WTC11 (cell line): ENCODE data around the gene ENO3. TPM values are rescaled to one million over a fixed set of nuclear protein-coding genes. Genes with fewer than 3 reads are reported as not detected.

ENCODE experiments used
- ATAC-seq: fragments of 200-7000 bp; cut with Tn5 transposase; 2 replicates; pipeline ENCODE4 v1.10.0; 2021; ENCODE audit warnings: mild to moderate bottlenecking, moderate library complexity
- CTCF ChIA-PET: fragments of 300-600 bp; sonication (Branson Sonifier 250); formaldehyde crosslinking; loops from one replicate; lab custom pipeline; 2021; ENCODE audit warnings: antibody characterized with exemption; lab: Charles Lee
- POLR2A ChIA-PET: fragments of 350-600 bp; sonication (Branson Sonifier 250); formaldehyde crosslinking; loops from one replicate; lab custom pipeline; 2021; ENCODE audit warnings: antibody characterized with exemption; lab: Charles Lee
- DNase-seq: peaks from one replicate; pipeline ENCODE4 v3.0.0; 2021; ENCODE audit warnings: low spot score
- H3K27ac Mint-ChIP-seq: 2 replicates; pipeline ENCODE4 v1.8.0; 2021; ENCODE audit warnings: mixed read lengths
- H3K27me3 Mint-ChIP-seq: 2 replicates; pipeline ENCODE4 v1.8.0; 2021; ENCODE audit warnings: low read depth, mild to moderate bottlenecking, moderate library complexity, mixed read lengths
- H3K36me3 Mint-ChIP-seq: 2 replicates; pipeline ENCODE4 v1.8.0; 2021; ENCODE audit warnings: mixed read lengths
- H3K4me1 Mint-ChIP-seq: 2 replicates; pipeline ENCODE4 v1.8.0; 2022; ENCODE audit warnings: mixed read lengths
- H3K4me3 Mint-ChIP-seq: 2 replicates; pipeline ENCODE4 v1.8.0; 2021; ENCODE audit warnings: mild to moderate bottlenecking, moderate library complexity, mixed read lengths
- H3K9me3 Mint-ChIP-seq: 2 replicates; pipeline ENCODE4 v1.8.0; 2021; ENCODE audit warnings: mixed read lengths
- ETV6 ChIP-seq: sonication (generic); formaldehyde crosslinking; IDR thresholded peaks from 2 replicates; pipeline ENCODE4 v1.8.1; 2022; ENCODE audit warnings: mild to moderate bottlenecking, missing genetic modification reagents
- GABPB1 ChIP-seq: sonication (generic); formaldehyde crosslinking; IDR thresholded peaks from 2 replicates; pipeline ENCODE4 v1.8.1; 2023; ENCODE audit warnings: mild to moderate bottlenecking, missing genetic modification reagents
- MYBL2 ChIP-seq: sonication (generic); formaldehyde crosslinking; IDR thresholded peaks from 2 replicates; pipeline ENCODE4 v1.8.1; 2023; ENCODE audit warnings: mild to moderate bottlenecking, moderate library complexity, missing genetic modification reagents
- NFE2L1 ChIP-seq: sonication (generic); formaldehyde crosslinking; IDR thresholded peaks from 2 replicates; pipeline ENCODE4 v1.8.1; 2023; ENCODE audit warnings: missing genetic modification reagents
- NFYB ChIP-seq: sonication (generic); formaldehyde crosslinking; conservative IDR thresholded peaks from 2 replicates; pipeline ENCODE4 v1.8.0; 2022; ENCODE audit warnings: low read depth, missing genetic modification reagents
- SMAD3 ChIP-seq: sonication (generic); formaldehyde crosslinking; IDR thresholded peaks from 2 replicates; pipeline ENCODE4 v1.8.0; 2022; ENCODE audit warnings: missing genetic modification reagents, mild to moderate bottlenecking, borderline replicate concordance
- SP1 ChIP-seq: sonication (generic); formaldehyde crosslinking; conservative IDR thresholded peaks from 2 replicates; pipeline ENCODE4 v1.8.1; 2022; ENCODE audit warnings: missing genetic modification reagents
- ZNF121 ChIP-seq: sonication (generic); formaldehyde crosslinking; IDR thresholded peaks from 2 replicates; pipeline ENCODE4 v1.8.0; 2023; ENCODE audit warnings: missing genetic modification reagents
- total RNA-seq: library from RNA; stranded (reverse); gene quantifications from 3 replicates; pipeline ENCODE4 v1.2.3, GENCODE V29; 2021
- TF ChIP-seq, protein P1 (sequence below): sonication (generic); formaldehyde crosslinking; conservative IDR thresholded peaks from 2 replicates; pipeline ENCODE4 v1.8.1; 2023; ENCODE audit warnings: mild to moderate bottlenecking, low read depth, missing genetic modification reagents, moderate library complexity
- TF ChIP-seq, protein P2 (sequence below): sonication (generic); formaldehyde crosslinking; IDR thresholded peaks from 2 replicates; pipeline ENCODE4 v1.8.1; 2023; ENCODE audit warnings: mild to moderate bottlenecking, missing genetic modification reagents, borderline replicate concordance
- TF ChIP-seq, protein P3 (sequence below): sonication (generic); formaldehyde crosslinking; IDR thresholded peaks from 2 replicates; pipeline ENCODE4 v1.8.0; 2022; ENCODE audit warnings: mild to moderate bottlenecking, missing genetic modification reagents
- TF ChIP-seq, protein P4 (sequence below): fragments of 200-600 bp; IDR thresholded peaks from 2 replicates; pipeline ENCODE4 v1.8.0; 2022; ENCODE audit warnings: antibody characterized with exemption
- TF ChIP-seq, protein P5 (sequence below): fragments of 250-450 bp; sonication (Bioruptor Pico); IDR thresholded peaks from 2 replicates; pipeline ENCODE4 v1.8.0; 2021; ENCODE audit warnings: mild to moderate bottlenecking
- TF ChIP-seq, protein P6 (sequence below): sonication (generic); formaldehyde crosslinking; IDR thresholded peaks from 2 replicates; pipeline ENCODE4 v1.8.1; 2023; ENCODE audit warnings: mild to moderate bottlenecking, missing genetic modification reagents
- TF ChIP-seq, protein P7 (sequence below): sonication (generic); formaldehyde crosslinking; IDR thresholded peaks from 2 replicates; pipeline ENCODE4 v1.8.1; 2022; ENCODE audit warnings: missing genetic modification reagents, borderline replicate concordance

Gene ENO3
- total RNA-seq, 1 experiment from 2014 or later, result 30.9 TPM

DNA sequence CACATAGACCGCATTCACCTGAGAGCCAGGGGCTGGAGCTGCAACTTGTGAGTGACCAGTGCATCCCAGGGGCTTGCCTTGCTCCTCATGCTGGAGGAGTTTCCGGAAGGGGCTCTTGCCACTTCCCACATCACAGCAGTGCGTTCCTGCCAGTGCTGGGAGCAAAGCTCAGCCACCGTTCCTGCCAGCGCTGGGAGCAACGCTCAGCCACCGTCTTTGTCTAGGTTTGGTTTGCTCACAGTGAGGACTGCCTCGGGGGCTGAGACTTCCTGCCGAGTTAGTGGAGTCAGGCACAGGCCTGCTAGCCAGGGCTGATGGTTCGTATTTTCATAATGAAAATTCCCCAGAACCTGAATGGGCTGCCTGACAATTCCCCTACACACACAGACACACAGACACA lies 42.6 kb upstream of the ENO3 start:
- ATAC-seq, result peak; percentile 44
- peaks cover 5% of the 10 kb centered on the region; the same call in 1 of the 2 replicates for H3K27me3 Mint-ChIP-seq
- peaks cover 13% of the 10 kb centered on the region for H3K4me1 Mint-ChIP-seq
- TF ChIP-seq MYBL2 (CRISPR knock-in tag) (no peak), SP1 (no peak), GABPB1 (CRISPR knock-in tag) (0 out of 2 replicates have a peak, but pooled peaks have one; percentile 26)
- TF ChIP-seq, protein P1, sequence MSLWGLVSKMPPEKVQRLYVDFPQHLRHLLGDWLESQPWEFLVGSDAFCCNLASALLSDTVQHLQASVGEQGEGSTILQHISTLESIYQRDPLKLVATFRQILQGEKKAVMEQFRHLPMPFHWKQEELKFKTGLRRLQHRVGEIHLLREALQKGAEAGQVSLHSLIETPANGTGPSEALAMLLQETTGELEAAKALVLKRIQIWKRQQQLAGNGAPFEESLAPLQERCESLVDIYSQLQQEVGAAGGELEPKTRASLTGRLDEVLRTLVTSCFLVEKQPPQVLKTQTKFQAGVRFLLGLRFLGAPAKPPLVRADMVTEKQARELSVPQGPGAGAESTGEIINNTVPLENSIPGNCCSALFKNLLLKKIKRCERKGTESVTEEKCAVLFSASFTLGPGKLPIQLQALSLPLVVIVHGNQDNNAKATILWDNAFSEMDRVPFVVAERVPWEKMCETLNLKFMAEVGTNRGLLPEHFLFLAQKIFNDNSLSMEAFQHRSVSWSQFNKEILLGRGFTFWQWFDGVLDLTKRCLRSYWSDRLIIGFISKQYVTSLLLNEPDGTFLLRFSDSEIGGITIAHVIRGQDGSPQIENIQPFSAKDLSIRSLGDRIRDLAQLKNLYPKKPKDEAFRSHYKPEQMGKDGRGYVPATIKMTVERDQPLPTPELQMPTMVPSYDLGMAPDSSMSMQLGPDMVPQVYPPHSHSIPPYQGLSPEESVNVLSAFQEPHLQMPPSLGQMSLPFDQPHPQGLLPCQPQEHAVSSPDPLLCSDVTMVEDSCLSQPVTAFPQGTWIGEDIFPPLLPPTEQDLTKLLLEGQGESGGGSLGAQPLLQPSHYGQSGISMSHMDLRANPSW (CRISPR knock-in tag), result no peak
- TF ChIP-seq, protein P2, sequence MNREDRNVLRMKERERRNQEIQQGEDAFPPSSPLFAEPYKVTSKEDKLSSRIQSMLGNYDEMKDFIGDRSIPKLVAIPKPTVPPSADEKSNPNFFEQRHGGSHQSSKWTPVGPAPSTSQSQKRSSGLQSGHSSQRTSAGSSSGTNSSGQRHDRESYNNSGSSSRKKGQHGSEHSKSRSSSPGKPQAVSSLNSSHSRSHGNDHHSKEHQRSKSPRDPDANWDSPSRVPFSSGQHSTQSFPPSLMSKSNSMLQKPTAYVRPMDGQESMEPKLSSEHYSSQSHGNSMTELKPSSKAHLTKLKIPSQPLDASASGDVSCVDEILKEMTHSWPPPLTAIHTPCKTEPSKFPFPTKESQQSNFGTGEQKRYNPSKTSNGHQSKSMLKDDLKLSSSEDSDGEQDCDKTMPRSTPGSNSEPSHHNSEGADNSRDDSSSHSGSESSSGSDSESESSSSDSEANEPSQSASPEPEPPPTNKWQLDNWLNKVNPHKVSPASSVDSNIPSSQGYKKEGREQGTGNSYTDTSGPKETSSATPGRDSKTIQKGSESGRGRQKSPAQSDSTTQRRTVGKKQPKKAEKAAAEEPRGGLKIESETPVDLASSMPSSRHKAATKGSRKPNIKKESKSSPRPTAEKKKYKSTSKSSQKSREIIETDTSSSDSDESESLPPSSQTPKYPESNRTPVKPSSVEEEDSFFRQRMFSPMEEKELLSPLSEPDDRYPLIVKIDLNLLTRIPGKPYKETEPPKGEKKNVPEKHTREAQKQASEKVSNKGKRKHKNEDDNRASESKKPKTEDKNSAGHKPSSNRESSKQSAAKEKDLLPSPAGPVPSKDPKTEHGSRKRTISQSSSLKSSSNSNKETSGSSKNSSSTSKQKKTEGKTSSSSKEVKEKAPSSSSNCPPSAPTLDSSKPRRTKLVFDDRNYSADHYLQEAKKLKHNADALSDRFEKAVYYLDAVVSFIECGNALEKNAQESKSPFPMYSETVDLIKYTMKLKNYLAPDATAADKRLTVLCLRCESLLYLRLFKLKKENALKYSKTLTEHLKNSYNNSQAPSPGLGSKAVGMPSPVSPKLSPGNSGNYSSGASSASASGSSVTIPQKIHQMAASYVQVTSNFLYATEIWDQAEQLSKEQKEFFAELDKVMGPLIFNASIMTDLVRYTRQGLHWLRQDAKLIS (CRISPR knock-in tag), result no peak
- TF ChIP-seq, protein P3, sequence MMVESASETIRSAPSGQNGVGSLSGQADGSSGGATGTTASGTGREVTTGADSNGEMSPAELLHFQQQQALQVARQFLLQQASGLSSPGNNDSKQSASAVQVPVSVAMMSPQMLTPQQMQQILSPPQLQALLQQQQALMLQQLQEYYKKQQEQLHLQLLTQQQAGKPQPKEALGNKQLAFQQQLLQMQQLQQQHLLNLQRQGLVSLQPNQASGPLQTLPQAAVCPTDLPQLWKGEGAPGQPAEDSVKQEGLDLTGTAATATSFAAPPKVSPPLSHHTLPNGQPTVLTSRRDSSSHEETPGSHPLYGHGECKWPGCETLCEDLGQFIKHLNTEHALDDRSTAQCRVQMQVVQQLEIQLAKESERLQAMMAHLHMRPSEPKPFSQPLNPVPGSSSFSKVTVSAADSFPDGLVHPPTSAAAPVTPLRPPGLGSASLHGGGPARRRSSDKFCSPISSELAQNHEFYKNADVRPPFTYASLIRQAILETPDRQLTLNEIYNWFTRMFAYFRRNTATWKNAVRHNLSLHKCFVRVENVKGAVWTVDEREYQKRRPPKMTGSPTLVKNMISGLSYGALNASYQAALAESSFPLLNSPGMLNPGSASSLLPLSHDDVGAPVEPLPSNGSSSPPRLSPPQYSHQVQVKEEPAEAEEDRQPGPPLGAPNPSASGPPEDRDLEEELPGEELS, result no peak
- H3K27ac Mint-ChIP-seq, result no peak overlapping the region
- H3K9me3 Mint-ChIP-seq, result no peaks in the 10 kb centered on the region
- no peaks in the 10 kb centered on the region for H3K36me3 Mint-ChIP-seq
- ChIA-PET POLR2A (interaction anchor here (1.1 to 2.1 kb wide), 6 partner anchors 8 to 64 kb away, joined by 3 to 12 read pairs (median 6); partner anchors contain the start of genes C17orf107, ENO3 and RNF167), CTCF (interaction anchor here (0.6 to 2.7 kb wide), 45 partner anchors 9 to 283 kb away, joined by 3 to 49 read pairs (median 4); partner anchors contain the start of genes ARRB2, C17orf107, ENO3 and GP1BA)
- H3K4me3 Mint-ChIP-seq, result no peak overlapping the region
- DNase-seq, result peak; percentile 50

DNA sequence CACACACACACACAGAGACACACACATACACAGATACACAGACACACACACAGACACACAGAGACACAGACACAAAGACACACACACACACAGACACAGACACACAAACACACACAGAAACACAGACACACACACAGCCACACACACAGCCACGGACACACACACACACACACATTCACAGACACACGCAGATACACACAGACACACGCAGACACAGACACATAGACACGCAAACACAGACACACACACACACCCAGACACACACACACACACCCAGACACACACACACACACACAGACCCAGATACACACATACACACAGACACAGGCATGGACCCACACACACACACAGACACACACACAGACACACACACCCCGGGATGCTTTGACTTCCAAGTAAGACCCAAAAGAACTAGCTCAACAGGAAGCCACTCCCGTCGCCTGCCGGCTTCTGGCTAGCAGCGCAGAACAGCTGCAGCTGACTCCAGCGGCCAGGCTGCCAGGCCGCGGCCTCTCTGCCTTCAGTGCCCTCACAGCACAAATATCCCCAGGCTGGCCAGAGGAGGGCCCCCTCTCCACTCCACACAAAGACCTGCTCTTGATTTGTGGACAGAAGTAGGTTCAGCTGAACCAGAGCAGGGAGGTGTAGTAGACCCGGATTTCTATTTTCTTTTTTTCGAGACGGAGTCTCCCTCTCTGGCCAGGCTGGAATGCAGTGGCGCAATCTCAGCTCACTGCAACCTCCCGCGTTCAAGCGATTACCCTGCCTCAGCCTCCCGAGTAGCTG lies 42.0 kb upstream of the ENO3 start:
- Mint-ChIP-seq H3K4me3 (no peak overlapping the region), H3K36me3 (no peaks in the 10 kb centered on the region), H3K9me3 (no peaks in the 10 kb centered on the region), H3K27ac (no peak overlapping the region), H3K4me1 (peaks cover 10% of the 10 kb centered on the region), H3K27me3 (peaks cover 5% of the 10 kb centered on the region; the same call in 1 of the 2 replicates)
- peak; percentile 90 for DNase-seq
- CTCF ChIA-PET, result interaction anchor here (0.6 to 2.7 kb wide), 51 partner anchors 9 to 342 kb away, joined by 3 to 49 read pairs (median 4); partner anchors contain the start of genes ARRB2, C17orf107, ENO3 and GP1BA
- POLR2A ChIA-PET, result interaction anchor here (0.7 to 2.1 kb wide), 9 partner anchors 9 to 64 kb away, joined by 3 to 12 read pairs (median 5); partner anchors contain the start of genes C17orf107, ENO3, GP1BA and RNF167
- TF ChIP-seq ZNF121 (CRISPR knock-in tag) (0 out of 2 replicates have a peak, but pooled peaks have one; percentile 34), NFYB (CRISPR knock-in tag) (no peak), GABPB1 (CRISPR knock-in tag) (peak; percentile 52; the same call in 1 of the 2 replicates), NFE2L1 (CRISPR knock-in tag) (peak; percentile 40; the same call in 1 of the 2 replicates), SMAD3 (CRISPR knock-in tag) (no peak), ETV6 (0 out of 2 replicates have a peak, but pooled peaks have one; percentile 14), SP1 (0 out of 2 replicates have a peak, but pooled peaks have one; percentile 15)
- TF ChIP-seq, protein P4, sequence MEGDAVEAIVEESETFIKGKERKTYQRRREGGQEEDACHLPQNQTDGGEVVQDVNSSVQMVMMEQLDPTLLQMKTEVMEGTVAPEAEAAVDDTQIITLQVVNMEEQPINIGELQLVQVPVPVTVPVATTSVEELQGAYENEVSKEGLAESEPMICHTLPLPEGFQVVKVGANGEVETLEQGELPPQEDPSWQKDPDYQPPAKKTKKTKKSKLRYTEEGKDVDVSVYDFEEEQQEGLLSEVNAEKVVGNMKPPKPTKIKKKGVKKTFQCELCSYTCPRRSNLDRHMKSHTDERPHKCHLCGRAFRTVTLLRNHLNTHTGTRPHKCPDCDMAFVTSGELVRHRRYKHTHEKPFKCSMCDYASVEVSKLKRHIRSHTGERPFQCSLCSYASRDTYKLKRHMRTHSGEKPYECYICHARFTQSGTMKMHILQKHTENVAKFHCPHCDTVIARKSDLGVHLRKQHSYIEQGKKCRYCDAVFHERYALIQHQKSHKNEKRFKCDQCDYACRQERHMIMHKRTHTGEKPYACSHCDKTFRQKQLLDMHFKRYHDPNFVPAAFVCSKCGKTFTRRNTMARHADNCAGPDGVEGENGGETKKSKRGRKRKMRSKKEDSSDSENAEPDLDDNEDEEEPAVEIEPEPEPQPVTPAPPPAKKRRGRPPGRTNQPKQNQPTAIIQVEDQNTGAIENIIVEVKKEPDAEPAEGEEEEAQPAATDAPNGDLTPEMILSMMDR, result peak; percentile 68
- TF ChIP-seq, protein P5, sequence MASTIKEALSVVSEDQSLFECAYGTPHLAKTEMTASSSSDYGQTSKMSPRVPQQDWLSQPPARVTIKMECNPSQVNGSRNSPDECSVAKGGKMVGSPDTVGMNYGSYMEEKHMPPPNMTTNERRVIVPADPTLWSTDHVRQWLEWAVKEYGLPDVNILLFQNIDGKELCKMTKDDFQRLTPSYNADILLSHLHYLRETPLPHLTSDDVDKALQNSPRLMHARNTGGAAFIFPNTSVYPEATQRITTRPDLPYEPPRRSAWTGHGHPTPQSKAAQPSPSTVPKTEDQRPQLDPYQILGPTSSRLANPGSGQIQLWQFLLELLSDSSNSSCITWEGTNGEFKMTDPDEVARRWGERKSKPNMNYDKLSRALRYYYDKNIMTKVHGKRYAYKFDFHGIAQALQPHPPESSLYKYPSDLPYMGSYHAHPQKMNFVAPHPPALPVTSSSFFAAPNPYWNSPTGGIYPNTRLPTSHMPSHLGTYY (CRISPR knock-in tag), result no peak
- TF ChIP-seq, protein P6, sequence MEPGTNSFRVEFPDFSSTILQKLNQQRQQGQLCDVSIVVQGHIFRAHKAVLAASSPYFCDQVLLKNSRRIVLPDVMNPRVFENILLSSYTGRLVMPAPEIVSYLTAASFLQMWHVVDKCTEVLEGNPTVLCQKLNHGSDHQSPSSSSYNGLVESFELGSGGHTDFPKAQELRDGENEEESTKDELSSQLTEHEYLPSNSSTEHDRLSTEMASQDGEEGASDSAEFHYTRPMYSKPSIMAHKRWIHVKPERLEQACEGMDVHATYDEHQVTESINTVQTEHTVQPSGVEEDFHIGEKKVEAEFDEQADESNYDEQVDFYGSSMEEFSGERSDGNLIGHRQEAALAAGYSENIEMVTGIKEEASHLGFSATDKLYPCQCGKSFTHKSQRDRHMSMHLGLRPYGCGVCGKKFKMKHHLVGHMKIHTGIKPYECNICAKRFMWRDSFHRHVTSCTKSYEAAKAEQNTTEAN (CRISPR knock-in tag), result peak; percentile 23; the same call in 1 of the 2 replicates
- TF ChIP-seq, protein P7, sequence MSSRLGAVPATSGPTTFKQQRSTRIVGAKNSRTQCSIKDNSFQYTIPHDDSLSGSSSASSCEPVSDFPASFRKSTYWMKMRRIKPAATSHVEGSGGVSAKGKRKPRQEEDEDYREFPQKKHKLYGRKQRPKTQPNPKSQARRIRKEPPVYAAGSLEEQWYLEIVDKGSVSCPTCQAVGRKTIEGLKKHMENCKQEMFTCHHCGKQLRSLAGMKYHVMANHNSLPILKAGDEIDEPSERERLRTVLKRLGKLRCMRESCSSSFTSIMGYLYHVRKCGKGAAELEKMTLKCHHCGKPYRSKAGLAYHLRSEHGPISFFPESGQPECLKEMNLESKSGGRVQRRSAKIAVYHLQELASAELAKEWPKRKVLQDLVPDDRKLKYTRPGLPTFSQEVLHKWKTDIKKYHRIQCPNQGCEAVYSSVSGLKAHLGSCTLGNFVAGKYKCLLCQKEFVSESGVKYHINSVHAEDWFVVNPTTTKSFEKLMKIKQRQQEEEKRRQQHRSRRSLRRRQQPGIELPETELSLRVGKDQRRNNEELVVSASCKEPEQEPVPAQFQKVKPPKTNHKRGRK, result no peak
- ATAC-seq, result peak; percentile 94
